Cardiac fibroblast (primary cell): ENCODE data around the gene RMI1.

ENCODE experiments used
- DNase-seq, 2 donors: peaks; one replicate each; pipeline versions ENCODE4 v3.0.0 to v3.0.0-alpha.2; 2010; ENCODE audit warnings: low read depth in 2 of 2
- H3K4me3 ChIP-seq, 2 donors: replicated peaks in 1 of 2; 1 replicate in 1 of 2; 2 replicates in 1 of 2; pipeline ENCODE4 v1.5.1; 2011; ENCODE audit warnings: low read depth in 2 of 2, low read length in 2 of 2, mild to moderate bottlenecking in 2 of 2, moderate library complexity in 1 of 2
- CTCF ChIP-seq: IDR thresholded peaks from one replicate; pipeline ENCODE4 v1.5.1; 2011; ENCODE audit warnings: low read depth, mild to moderate bottlenecking, low read length, inconsistent platforms

The RMI1 gene

GRCh38 chr9:84045481-84046097 lies 65.0 kb downstream of the RMI1 start:
- no peak for TF ChIP-seq CTCF
- no peak overlapping the region for H3K4me3 ChIP-seq
- DNase-seq, result no peak
